Tibial nerve (tissue), 4 donors: ENCODE results near the gene TLE1. TPM values are rescaled to one million over a fixed set of nuclear protein-coding genes. Genes with fewer than 3 reads are reported as not detected.

Experiments used
- DNase-seq, 2 donors: peaks; one replicate each; pipeline ENCODE4 v3.0.0-alpha.2; 2019; ENCODE audit warnings: low spot score in 2 of 2
- H3K27ac ChIP-seq, 4 donors: fragments of 200-600 bp; sonication (generic) in 3 of 4; one replicate each; pipeline ENCODE4 v1.5.1; 2017 to 2019; ENCODE audit warnings: mild to moderate bottlenecking in 1 of 4
- H3K27me3 ChIP-seq, 2 donors: fragments of 200-600 bp; sonication (generic) in 1 of 2; one replicate each; pipeline versions ENCODE4 v1.5.1 to v1.6.0; 2017 to 2019
- H3K36me3 ChIP-seq, 3 donors: fragments of 200-600 bp; sonication (generic); one replicate each; pipeline ENCODE4 v1.5.1; 2018 to 2019
- H3K4me1 ChIP-seq, 4 donors: fragments of 200-600 bp; sonication (generic) in 3 of 4; one replicate each; pipeline ENCODE4 v1.5.1; 2017 to 2019
- H3K4me3 ChIP-seq, 4 donors: fragments of 200-600 bp; sonication (generic) in 3 of 4; one replicate each; pipeline ENCODE4 v1.5.1; 2017 to 2019; ENCODE audit warnings: mild to moderate bottlenecking in 1 of 4, moderate library complexity in 1 of 4
- H3K9me3 ChIP-seq, 4 donors: fragments of 200-600 bp; sonication (generic) in 3 of 4; one replicate each; pipeline ENCODE4 v1.5.1; 2017 to 2019
- EP300 ChIP-seq, 2 donors: sonication (generic); formaldehyde crosslinking; IDR thresholded peaks; one replicate each; pipeline ENCODE4 v1.6.1; 2017; ENCODE audit warnings: antibody characterized with exemption in 2 of 2, mild to moderate bottlenecking in 1 of 2
- POLR2A ChIP-seq, 2 donors: fragments of 450-650 bp; IDR thresholded peaks; one replicate each; pipeline ENCODE4 v1.6.1; 2017; ENCODE audit warnings: antibody characterized with exemption in 2 of 2, mild to moderate bottlenecking in 2 of 2, moderate library complexity in 2 of 2
- WGBS, 2 donors: methylation state at CpG; one replicate each; pipeline ENCODE4 v1.1.5; 2018; 5-methylcytosine and 5-hydroxymethylcytosine counted together
- total RNA-seq, 4 donors: library from RNA; depleted of rRNA; stranded (reverse); fragments of >200 nt; gene quantifications; one replicate each; pipeline ENCODE4 v1.1.0, GENCODE V29; 2016
- TF ChIP-seq, protein P1 (sequence below), 5 experiments: fragments of 200-600 bp in 3 of 5; fragments of 450-650 bp in 2 of 5; sonication (generic) in 3 of 5; IDR thresholded peaks; one replicate each; pipeline ENCODE4 v1.5.1; 2016 to 2019; ENCODE audit warnings: antibody characterized with exemption in 5 of 5, mild to moderate bottlenecking in 3 of 5, moderate library complexity in 2 of 5

The TLE1 gene
- total RNA-seq, 4 donors from 2014 or later: 81.8 to 107 (median 94.7) TPM

DNA sequence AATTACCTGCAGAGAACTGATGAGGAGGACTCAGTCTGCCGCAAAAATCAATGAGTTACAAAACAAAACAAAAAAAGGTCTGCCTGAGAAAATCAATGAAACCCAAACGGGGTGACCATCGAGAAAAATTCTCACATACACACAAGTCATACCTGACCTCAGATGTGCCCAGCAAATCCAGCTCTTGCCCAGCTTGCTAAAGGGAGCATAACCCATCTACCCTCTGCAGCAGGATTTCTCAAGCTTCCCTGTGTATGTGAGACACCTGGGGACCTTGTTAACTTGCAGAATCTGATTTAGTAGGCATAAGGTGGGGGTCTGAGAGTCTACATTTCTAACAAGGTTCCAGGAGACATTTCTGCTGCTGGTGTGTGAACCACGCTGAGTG, 126.3 kb downstream of the TLE1 start:
- no peaks in the 10 kb centered on the region for H3K27me3 ChIP-seq
- H3K36me3 ChIP-seq: no peaks in the 10 kb centered on the region
- no peak overlapping the region for H3K4me3 ChIP-seq
- H3K9me3 ChIP-seq: no peaks in the 10 kb centered on the region
- peaks cover 0 to 43% (median 11%) of the 10 kb centered on the region in 4 donors for H3K4me1 ChIP-seq
- TF ChIP-seq, protein P1, sequence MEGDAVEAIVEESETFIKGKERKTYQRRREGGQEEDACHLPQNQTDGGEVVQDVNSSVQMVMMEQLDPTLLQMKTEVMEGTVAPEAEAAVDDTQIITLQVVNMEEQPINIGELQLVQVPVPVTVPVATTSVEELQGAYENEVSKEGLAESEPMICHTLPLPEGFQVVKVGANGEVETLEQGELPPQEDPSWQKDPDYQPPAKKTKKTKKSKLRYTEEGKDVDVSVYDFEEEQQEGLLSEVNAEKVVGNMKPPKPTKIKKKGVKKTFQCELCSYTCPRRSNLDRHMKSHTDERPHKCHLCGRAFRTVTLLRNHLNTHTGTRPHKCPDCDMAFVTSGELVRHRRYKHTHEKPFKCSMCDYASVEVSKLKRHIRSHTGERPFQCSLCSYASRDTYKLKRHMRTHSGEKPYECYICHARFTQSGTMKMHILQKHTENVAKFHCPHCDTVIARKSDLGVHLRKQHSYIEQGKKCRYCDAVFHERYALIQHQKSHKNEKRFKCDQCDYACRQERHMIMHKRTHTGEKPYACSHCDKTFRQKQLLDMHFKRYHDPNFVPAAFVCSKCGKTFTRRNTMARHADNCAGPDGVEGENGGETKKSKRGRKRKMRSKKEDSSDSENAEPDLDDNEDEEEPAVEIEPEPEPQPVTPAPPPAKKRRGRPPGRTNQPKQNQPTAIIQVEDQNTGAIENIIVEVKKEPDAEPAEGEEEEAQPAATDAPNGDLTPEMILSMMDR (IDR thresholded peaks at IDR 0.05): no peak
- no peak for TF ChIP-seq POLR2A (IDR thresholded peaks at IDR 0.05)
- TF ChIP-seq EP300 (IDR thresholded peaks at IDR 0.05): no peak
- no peak for DNase-seq
- no peak overlapping the region for H3K27ac ChIP-seq
- WGBS, 2 donors: 84 to 86% methylated on average over 4 of the region's 4 CpGs

DNA sequence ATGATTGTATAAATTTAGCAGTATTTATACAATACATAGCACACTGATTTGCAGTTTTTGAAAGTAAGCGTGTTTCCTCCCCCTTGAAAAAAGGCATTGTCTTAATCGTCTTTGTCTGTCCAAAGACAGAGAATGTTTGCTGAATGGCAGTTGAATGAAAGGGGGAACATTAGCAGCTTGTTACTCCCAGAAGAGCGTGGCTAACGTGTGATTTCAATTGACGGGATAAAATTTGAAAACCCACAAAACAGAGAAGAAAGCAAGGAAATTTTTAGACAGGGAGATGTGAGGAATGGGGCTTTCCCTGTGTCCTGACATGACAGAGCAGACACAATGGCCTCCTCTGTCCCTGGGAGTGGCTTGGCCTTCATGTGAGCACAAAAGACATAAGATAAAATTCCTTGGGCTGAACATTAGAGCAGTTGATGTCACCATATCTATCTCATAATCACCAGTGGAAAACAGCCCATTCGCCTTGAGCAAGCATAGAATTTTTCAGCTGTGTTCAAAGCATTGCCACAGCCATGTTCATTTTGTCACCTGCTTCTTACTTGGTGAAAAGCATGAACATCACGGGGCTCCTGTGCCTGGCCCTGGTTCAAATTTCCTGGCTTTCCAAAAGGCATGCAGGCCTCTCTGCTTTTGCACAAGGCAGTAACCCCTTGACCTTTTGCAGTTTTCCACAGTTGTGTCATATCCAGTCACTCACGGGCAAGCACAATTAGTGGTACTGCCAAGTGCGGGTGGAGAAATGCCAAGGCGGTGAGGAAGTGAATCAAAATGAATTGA, 126.9 kb downstream of the TLE1 start:
- H3K27ac ChIP-seq: peak overlapping the region in 2 of 4 donors; percentile 43 to 77
- no peak overlapping the region for H3K4me3 ChIP-seq
- H3K4me1 ChIP-seq: peaks cover 0 to 48% (median 14%) of the 10 kb centered on the region in 4 donors
- TF ChIP-seq POLR2A (IDR thresholded peaks at IDR 0.05): no peak
- TF ChIP-seq EP300 (IDR thresholded peaks at IDR 0.05): peak in 1 of 2 donors; percentile 52
- TF ChIP-seq, protein P1 (IDR thresholded peaks at IDR 0.05): no peak
- no peak for DNase-seq
- no peaks in the 10 kb centered on the region for H3K27me3 ChIP-seq
- no peaks in the 10 kb centered on the region for H3K36me3 ChIP-seq
- 51 to 57% methylated on average over 10 of the region's 10 CpGs for WGBS, 2 donors
- no peaks in the 10 kb centered on the region for H3K9me3 ChIP-seq

DNA sequence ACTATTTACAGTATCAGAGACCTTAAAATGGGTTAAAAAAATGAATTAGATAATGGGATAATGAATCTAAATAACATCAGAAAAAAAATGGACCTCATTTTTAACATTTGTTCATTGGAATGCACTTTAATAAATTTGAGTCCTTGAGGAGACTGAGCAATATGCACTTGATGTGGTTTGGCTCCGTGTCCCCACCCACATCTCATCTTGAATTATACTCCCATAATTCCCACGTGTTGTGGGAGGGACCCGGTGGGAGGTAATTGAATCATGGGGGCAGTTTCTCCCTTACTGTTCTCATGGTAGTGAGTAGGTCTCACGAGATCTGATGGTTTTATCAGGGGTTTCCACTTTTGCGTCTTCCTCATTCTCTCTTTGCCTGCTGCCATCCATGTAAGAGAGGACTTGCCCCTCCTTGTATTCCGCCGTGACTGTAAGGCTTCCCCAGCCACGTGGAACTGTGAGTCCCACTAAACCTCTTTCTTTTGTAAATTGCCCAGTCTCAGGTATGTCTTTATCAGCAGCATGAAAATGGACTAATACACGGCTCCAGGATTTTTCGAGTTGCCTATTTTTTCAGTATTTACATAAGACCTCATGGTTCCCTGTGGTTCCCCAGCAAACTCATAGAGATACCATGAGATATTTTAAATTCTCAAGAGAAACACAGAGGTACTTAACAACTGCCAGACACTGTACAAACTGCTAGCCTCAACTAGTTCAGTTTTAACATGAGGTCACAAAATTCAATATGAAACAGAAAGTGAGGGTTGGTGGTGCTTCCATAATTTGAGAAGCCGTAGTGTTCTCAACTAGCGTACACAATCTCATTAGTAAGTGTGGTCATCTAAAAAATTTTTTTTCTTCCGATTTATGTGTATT, 128.3 kb downstream of the TLE1 start:
- 77 to 83% methylated on average over 13 of the region's 13 CpGs for WGBS, 2 donors
- Histone ChIP-seq H3K36me3 (no peaks in the 10 kb centered on the region), H3K27me3 (no peaks in the 10 kb centered on the region), H3K9me3 (no peaks in the 10 kb centered on the region), H3K4me3 (no peak overlapping the region), H3K27ac (peak overlapping the region in 1 of 4 donors; percentile 81), H3K4me1 (peaks cover 0 to 54% (median 16%) of the 10 kb centered on the region in 4 donors)
- TF ChIP-seq POLR2A (IDR thresholded peaks at IDR 0.05) (no peak), EP300 (IDR thresholded peaks at IDR 0.05) (no peak)
- TF ChIP-seq, protein P1 (IDR thresholded peaks at IDR 0.05): no peak
- DNase-seq: no peak

GRCh38 chr9:81559709-81560108, 129.6 kb downstream of the TLE1 start:
- H3K27ac ChIP-seq: peak overlapping the region in 3 of 4 donors; percentile 38 to 81 (median 77)

More at GRCh38 chr9:81559709-81560108, 129.6 kb downstream of the TLE1 start:
- no peak for DNase-seq
- 39 to 45% methylated on average over 4 of the region's 4 CpGs for WGBS, 2 donors
- TF ChIP-seq POLR2A (IDR thresholded peaks at IDR 0.05): no peak
- TF ChIP-seq, protein P1 (IDR thresholded peaks at IDR 0.05): no peak
- TF ChIP-seq EP300 (IDR thresholded peaks at IDR 0.05): peak in 1 of 2 donors; percentile 32
- no peaks in the 10 kb centered on the region for H3K9me3 ChIP-seq
- H3K4me3 ChIP-seq: no peak overlapping the region
- H3K36me3 ChIP-seq: no peaks in the 10 kb centered on the region
- H3K27me3 ChIP-seq: no peaks in the 10 kb centered on the region
- peaks cover 0 to 49% (median 16%) of the 10 kb centered on the region in 4 donors for H3K4me1 ChIP-seq
